HG03045 (cell line): Measurements from ENCODE around the gene FRYL.
"Not testable (repeated sequence)": the region's sequence is repeated elsewhere in the genome, so short reads cannot be mapped to it uniquely, and the experiment has no call there.

Source experiments
- ATAC-seq: cut with Tn5 transposase; IDR thresholded peaks from one replicate; pipeline ENCODE4 v1.9.1; 2021; ENCODE audit warnings: mild to moderate bottlenecking, moderate library complexity; ENCODE audit not compliant: unreplicated experiment

FRYL gene

DNA sequence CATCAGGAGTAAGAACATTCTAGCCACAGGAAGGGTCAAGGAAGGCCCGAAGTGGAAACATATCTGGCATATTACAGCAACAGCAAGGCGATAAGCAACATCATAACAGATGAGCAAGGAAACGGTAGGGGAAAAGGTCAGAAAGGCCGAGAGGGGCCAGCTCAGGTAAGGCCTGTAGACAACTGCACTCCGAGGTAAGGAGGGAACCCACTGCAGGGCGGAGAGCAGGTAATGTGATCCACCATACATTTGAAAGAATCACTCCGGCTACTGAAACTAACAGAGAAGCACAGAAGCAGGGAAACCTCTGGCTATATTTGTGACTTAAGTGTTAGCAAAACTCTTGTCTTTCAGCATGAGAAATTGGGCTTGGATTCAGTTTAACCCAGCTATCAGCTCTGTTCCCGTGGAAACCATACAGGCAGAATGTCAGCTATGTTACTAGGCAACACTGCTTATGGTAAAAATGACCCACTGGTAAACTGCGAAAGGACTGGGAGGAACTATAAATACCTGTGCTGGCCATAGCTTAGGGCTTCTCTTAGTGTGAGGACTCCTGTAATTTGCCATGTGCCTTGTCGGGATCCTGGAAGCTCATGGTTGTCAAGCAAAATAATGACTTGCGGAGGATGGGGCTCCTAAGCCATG lies 31.0 kb downstream of the FRYL start:
- ATAC-seq: no peak

DNA sequence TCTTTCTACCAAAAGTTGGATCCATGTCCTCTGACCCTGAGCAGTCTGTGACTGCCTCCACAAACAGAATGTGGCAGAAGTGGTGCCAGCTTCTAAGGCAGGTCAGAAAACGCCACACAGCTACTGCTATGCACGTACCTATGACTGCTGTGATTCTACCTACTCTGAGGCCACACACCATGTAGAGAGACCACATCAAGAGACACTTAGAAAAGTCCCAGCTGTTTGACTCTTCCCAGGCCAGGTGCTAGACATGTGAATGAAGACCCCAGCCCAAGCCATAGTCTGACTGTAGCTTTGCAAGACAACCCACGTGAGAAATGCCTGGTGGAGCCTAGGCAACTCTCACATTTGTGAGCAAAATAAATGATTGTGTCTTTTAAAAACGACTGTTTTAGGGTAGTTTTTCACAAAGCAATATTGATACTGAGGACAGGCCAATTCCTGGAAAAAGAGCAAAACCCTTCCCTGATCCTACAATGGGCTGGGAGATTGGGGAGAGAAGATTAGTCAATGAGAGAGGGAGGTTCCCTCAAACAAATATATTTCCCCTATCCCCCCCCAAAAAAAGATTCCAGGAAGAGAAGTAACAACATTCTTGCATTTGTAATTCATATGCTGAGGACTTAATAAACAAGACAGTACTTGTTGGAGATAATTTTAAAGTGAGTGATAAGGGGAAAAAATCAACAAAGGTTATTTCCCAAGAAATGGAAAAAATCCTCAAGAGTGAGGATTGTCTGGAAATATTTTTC lies 33.3 kb downstream of the FRYL start:
- no peak for ATAC-seq

DNA sequence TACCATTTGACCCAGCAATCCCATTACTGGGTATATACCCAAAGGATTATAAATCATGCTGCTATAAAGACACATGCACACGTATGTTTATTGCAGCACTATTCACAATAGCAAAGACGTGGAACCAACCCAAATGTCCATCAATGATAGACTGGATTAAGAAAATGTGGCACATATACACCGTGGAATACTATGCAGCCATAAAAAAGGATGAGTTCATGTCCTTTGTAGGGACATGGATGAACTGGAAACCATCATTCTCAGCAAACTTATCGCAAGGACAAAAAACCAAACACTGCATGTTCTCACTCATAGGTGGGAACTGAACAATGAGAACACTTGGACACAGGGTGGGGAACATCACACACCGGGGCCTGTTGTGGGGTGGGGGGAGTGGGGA lies 34.9 kb downstream of the FRYL start:
- not testable (repeated sequence) for ATAC-seq

DNA sequence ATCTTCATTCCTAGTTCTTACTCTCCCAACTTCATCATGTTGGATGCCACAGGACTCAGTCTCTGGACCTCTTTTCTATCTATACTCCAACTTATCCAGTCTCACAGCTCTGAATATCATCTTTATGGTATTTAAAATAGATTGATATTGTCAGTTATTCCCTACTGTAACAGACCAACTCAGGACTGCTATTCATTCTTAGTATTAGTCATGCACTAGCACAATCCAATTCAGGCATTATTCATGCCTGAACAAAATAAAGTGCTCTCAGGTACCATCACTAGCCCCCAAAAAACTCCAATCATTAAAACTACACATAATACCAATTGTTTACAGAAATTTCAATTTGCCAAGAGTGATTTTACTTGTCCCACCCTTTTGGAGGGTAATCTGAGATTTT lies 37.7 kb downstream of the FRYL start:
- ATAC-seq: no peak

DNA sequence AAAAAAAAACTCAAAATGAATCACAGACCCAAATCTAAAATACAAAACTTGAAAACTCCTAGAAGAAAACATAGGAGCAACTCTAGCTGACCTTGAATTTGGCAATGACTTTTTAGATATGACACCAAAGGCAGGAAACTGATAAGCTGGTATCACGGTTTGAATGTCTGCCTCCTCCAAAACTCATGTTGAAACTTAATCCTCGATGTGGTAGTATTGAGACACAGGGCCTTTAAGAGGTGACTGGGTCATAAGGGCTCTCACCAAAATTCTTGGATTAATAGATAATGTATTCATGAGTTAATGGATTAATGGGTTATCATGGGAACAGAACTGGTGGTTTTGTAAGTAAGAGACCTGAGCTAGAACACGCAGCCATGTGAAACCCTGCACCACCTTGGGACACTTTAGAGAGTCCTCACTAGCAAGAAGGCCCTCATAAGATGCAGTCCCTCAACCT lies 40.5 kb downstream of the FRYL start:
- ATAC-seq: no peak

- no peak for ATAC-seq
Measured at GRCh38 chr4:48738856-48739255, 41.2 kb downstream of the FRYL start.

GRCh38 chr4:48728906-48729496 lies 51.1 kb downstream of the FRYL start:
- not testable (repeated sequence) for ATAC-seq

GRCh38 chr4:48727666-48728459 lies 52.2 kb downstream of the FRYL start:
- no peak for ATAC-seq

DNA sequence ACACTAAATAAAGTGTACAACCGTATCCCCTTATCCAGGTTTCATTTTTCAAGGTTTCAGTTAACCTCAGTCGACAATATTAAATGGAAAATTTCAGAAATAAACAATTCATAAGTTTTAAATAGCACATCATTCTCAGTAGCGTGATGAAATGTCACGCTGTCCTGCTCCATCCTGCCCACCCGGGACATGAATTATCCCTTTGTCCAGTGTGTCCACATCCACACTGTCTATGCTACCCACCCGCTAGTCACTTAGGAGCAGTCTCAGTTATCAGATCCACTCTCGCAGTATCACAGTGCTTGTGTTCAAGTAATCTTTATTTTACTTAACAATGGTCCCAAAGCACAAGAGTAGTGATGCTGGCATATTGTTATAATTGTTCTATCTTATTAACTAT lies 54.7 kb downstream of the FRYL start:
- ATAC-seq: no peak

DNA sequence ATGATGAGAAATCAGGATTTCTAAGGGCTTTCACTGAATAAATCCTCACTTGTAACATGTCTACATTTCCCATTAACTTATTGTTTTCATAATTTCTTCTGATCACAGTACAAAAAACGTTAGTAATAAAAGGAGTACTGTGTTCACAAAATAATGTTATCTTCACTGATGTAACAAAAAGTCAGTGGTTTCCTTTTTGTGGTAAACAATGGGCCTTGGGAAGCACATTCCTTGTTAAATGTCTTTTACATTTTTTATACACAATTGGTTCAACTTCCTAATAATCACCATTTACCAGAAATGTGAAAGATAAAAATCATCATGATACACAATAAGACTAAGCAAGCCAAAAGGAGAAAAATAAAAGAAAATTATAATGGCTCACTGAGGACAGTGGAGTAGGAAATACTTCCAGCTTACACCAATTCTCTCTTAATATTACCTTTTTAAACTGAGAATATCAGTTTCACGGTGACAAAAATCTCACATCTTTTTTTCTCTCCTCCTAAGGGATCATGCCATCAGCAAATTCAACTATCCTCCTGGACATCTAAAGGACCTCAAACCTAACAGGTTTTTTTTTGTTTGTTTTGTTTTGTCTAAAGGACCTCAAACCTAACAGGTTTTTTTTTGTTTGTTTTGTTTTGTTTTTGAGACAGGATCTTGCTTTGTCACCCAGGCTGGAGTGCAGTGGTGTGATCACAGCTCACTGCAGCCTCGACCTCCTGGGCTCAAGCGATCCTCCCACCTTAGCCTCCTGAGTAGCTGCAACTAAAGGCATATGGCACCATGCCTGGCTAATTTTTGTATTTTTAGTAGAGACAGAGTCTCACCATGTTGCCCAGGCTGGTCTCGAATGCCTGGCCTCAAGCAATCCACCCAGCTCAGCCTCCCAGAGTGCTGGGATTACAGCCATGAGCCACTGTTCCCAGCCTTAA lies 57.3 kb downstream of the FRYL start:
- ATAC-seq: no peak

DNA sequence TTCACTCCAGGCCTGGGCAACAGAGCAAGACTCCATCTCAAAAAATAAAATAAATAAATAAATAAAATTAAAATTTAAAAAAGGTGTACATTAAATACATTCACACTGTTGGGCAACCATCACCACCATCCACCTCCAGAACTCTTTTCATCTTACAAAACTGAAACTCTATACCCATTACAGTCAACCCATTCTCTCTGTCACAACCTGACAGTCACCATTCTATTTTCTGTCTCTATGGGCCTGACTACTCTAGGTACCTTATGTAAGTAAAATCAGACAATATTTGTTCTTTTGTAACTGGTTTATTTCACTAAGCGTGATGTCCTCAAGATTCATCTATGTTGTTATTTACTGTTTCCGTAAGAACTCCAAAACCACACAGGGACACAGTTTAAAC lies 59.6 kb downstream of the FRYL start:
- no peak for ATAC-seq

DNA sequence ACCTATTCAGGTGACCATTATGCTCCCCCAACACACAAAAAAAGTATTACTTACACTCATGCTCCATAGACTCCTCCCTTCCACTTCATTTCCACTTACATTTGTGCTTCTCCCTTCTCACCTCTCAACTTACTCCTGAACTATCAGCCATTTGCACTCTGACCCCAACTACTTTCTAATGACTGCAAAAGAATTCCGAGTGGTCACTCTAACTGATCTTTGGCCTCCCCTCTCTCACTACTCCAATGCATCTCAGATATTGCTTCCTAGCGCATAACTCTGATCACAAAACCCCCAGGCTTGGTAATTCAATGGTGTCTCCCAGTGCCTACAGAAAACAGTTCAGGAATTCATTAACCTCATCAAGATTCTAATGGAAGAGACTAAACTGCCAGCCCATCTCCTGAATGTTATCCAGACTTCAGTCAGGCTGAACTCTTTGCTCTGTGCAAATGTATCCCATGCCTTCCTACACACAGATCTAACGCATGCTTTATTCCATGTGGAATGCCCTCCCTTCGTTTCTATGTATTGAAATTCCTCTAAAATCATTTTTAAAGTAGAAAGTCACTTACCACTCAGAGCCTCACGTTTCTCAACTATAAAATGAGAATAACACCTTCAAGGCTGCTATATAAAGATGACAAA lies 61.1 kb downstream of the FRYL start:
- ATAC-seq: no peak

GRCh38 chr4:48716285-48716684 lies 63.8 kb downstream of the FRYL start:
- ATAC-seq: not testable (repeated sequence)

GRCh38 chr4:48710446-48711209 lies 69.5 kb downstream of the FRYL start:
- ATAC-seq: no peak

- no peak for ATAC-seq
Measured at GRCh38 chr4:48709901-48710300, 70.2 kb downstream of the FRYL start.

GRCh38 chr4:48708610-48709009 lies 71.5 kb downstream of the FRYL start:
- no peak for ATAC-seq

DNA sequence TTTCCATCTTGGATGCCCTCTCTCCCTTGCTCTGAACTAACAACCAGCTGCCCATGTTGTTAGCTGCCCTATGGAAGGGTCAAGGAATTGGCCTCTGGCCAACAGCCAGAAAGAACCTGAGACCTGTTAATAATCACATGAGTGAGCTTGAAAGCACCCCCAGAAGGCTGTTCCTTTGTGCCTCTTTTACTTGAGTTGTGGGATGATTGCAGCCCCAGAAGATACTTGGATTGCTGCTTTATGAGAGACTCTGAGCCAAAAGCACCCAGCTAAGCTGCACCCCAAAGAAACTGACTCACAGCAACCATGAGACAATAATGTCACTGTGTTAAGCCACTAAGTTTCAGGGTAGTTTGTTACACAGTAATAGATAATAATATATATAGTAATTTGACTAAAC lies 73.3 kb downstream of the FRYL start:
- no peak for ATAC-seq

- no peak for ATAC-seq
Measured at GRCh38 chr4:48705609-48706008, 74.5 kb downstream of the FRYL start.
